Measurements from ENCODE around the gene WDPCP.

The WDPCP gene

DNA sequence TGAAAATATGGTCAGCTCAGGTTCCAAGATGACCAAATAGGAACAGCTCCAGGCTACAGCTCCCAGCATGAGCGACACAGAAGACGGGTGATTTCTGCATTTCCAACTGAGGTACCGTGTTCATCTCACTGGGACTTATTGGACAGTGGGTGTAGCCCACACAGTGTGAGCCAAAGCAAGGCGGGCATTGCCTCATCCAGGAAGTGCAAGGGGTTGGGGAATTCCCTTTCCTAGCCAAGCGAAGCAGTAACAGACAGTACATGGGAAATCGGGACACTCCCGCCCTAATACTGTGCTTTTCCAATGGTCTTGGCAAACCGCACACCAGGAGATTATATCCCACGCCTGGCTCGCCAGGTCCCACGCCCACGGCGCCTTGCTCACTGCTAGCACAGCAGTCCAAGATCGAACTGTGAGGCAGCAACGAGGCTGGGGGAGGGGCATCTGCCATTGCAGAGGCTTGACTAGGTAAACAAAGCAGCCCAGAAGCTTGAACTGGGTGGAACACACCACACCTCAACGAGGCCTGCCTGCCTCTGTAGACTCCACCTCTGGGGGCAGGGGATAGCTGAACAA is 57.5 kb downstream of the WDPCP start:
- 84% methylated on average over 16 of the region's 16 CpGs for WGBS
- H2AK5ac ChIP-seq (ENCODE audit: low read length, severe bottlenecking), result no peak overlapping the region
- no peak overlapping the region for H3K9ac ChIP-seq (ENCODE audit: low read length)

DNA sequence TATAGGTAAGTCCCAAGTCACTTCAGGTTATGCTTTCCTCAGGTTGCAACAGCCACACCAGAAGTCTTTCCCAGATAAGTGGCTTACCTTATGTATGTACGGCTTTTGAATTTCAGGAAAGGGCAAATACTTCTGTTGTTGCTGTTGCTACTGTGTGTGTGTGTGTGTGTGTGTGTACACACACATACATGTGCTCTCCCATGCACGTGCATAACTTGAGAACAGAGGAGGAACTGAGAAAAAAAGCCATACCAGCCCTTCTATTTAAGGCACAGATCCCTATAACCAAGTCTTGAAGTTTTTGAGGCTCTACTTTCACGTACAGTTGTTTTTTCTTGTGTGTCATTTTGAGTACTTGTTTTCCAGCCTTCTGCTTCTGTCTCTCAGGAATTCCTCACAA is 62.4 kb downstream of the WDPCP start:
- Histone ChIP-seq H2BK120ac (ENCODE audit: low read depth, low read length) (no peak overlapping the region), H3K4ac (ENCODE audit: low read depth in 1 of 2, low read length in 2 of 2) (no peak overlapping the region), H3K18ac (ENCODE audit: low read depth in 1 of 2, low read length in 2 of 2) (no peak overlapping the region), H2AFZ (ENCODE audit: low read depth, low read length) (no peak overlapping the region), H4K8ac (ENCODE audit: low read length) (no peak overlapping the region), H3K79me1 (replicated peaks; ENCODE audit: low read length, poor library complexity, severe bottlenecking) (peaks cover 11% of the 10 kb centered on the region), H3K36me3 (ENCODE audit: control insufficient read depth in 1 of 2, insufficient read depth in 2 of 2, low read depth in 1 of 2, low read length in 2 of 2) (no peaks in the 10 kb centered on the region), H3K9ac (ENCODE audit: low read length) (no peak overlapping the region), H3K9me3 (ENCODE audit: control insufficient read depth, low read length) (peaks cover 18% of the 10 kb centered on the region), H3K14ac (ENCODE audit: low read length in 2 of 2) (no peak overlapping the region), H3K4me2 (ENCODE audit: low read length, poor library complexity, severe bottlenecking) (no peak overlapping the region), H3K27ac (ENCODE audit: low read length, poor library complexity, severe bottlenecking) (no peak overlapping the region), H2AK5ac (ENCODE audit: low read length, severe bottlenecking) (no peak overlapping the region), H2BK5ac (ENCODE audit: low read depth, low read length, poor library complexity, severe bottlenecking) (no peak overlapping the region), H4K91ac (ENCODE audit: low read length) (no peak overlapping the region), H2BK15ac (ENCODE audit: low read depth, poor library complexity, severe bottlenecking) (no peak overlapping the region), H3K23ac (ENCODE audit: low read length in 2 of 2) (no peak overlapping the region), H3K4me3 (ENCODE audit: insufficient read depth in 1 of 2, low read depth in 1 of 2, low read length in 2 of 2) (no peak overlapping the region), H2BK12ac (ENCODE audit: low read length in 2 of 2) (no peak overlapping the region), H3K4me1 (ENCODE audit: control insufficient read depth, insufficient read depth, low read depth, low read length) (no peaks in the 10 kb centered on the region), H3K27me3 (ENCODE audit: control insufficient read depth in 1 of 2, insufficient read depth in 1 of 2, low read length in 2 of 2) (no peaks in the 10 kb centered on the region)
- no peak for DNase-seq
- WGBS, result 100% methylated on average over 1 of the region's 3 CpGs

More for the DNA sequence above, 57.5 kb downstream of the WDPCP start:
- Histone ChIP-seq H3K27me3 (ENCODE audit: control insufficient read depth in 1 of 2, insufficient read depth in 1 of 2, low read length in 2 of 2) (no peaks in the 10 kb centered on the region), H2BK12ac (ENCODE audit: low read length in 2 of 2) (no peak overlapping the region), H2BK5ac (ENCODE audit: low read depth, low read length, poor library complexity, severe bottlenecking) (no peak overlapping the region), H3K27ac (ENCODE audit: low read length, poor library complexity, severe bottlenecking) (no peak overlapping the region), H3K4me1 (ENCODE audit: control insufficient read depth, insufficient read depth, low read depth, low read length) (no peaks in the 10 kb centered on the region), H3K9me3 (ENCODE audit: control insufficient read depth, low read length) (peaks cover 5% of the 10 kb centered on the region), H3K23ac (ENCODE audit: low read length in 2 of 2) (no peak overlapping the region), H4K91ac (ENCODE audit: low read length) (no peak overlapping the region), H4K8ac (ENCODE audit: low read length) (no peak overlapping the region), H2BK15ac (ENCODE audit: low read depth, poor library complexity, severe bottlenecking) (no peak overlapping the region), H2AFZ (ENCODE audit: low read depth, low read length) (no peak overlapping the region), H3K4me3 (ENCODE audit: insufficient read depth in 1 of 2, low read depth in 1 of 2, low read length in 2 of 2) (no peak overlapping the region), H3K4me2 (ENCODE audit: low read length, poor library complexity, severe bottlenecking) (no peak overlapping the region), H3K18ac (ENCODE audit: low read depth in 1 of 2, low read length in 2 of 2) (no peak overlapping the region), H3K79me1 (replicated peaks; ENCODE audit: low read length, poor library complexity, severe bottlenecking) (peaks cover 10% of the 10 kb centered on the region), H3K4ac (ENCODE audit: low read depth in 1 of 2, low read length in 2 of 2) (no peak overlapping the region), H3K36me3 (ENCODE audit: control insufficient read depth in 1 of 2, insufficient read depth in 2 of 2, low read depth in 1 of 2, low read length in 2 of 2) (no peaks in the 10 kb centered on the region), H3K14ac (ENCODE audit: low read length in 2 of 2) (no peak overlapping the region), H2BK120ac (ENCODE audit: low read depth, low read length) (no peak overlapping the region)
- no peak for DNase-seq

DNA sequence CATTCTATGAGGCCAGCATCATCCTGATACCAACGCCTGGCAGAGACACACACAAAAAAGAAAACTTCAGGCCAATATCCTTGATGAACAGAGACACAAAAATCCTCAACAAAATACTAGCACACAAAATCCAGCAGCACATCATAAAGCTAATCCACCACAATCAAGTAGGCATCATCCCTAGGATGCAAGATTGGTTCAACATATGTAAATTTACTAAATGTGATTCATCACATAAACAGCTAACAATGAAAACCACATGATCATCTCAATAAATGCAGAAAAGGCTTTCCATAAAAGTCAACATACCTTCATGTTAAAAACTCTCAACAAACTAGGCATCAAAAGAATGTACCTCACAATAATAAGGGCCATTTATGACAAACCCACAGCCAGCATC is 65.3 kb downstream of the WDPCP start:
- H2AFZ ChIP-seq (ENCODE audit: low read depth, low read length), result no peak overlapping the region
- no peak overlapping the region for H2BK5ac ChIP-seq (ENCODE audit: low read depth, low read length, poor library complexity, severe bottlenecking)
- H3K18ac ChIP-seq (ENCODE audit: low read depth in 1 of 2, low read length in 2 of 2), result no peak overlapping the region
- H2BK12ac ChIP-seq (ENCODE audit: low read length in 2 of 2), result no peak overlapping the region
- no peak for DNase-seq
- no peak overlapping the region for H4K91ac ChIP-seq (ENCODE audit: low read length)
- H2BK120ac ChIP-seq (ENCODE audit: low read depth, low read length), result no peak overlapping the region
- H3K4me2 ChIP-seq (ENCODE audit: low read length, poor library complexity, severe bottlenecking), result no peak overlapping the region
- H3K9me3 ChIP-seq (ENCODE audit: control insufficient read depth, low read length), result peaks cover 24% of the 10 kb centered on the region
- H3K79me1 ChIP-seq (replicated peaks; ENCODE audit: low read length, poor library complexity, severe bottlenecking), result peaks cover 22% of the 10 kb centered on the region
- no peak overlapping the region for H3K23ac ChIP-seq (ENCODE audit: low read length in 2 of 2)
- 89% methylated on average over 1 of the region's 1 CpG for WGBS
- H3K14ac ChIP-seq (ENCODE audit: low read length in 2 of 2), result no peak overlapping the region
- no peak overlapping the region for H3K27ac ChIP-seq (ENCODE audit: low read length, poor library complexity, severe bottlenecking)
- H3K4me1 ChIP-seq (ENCODE audit: control insufficient read depth, insufficient read depth, low read depth, low read length), result no peaks in the 10 kb centered on the region
- H2BK15ac ChIP-seq (ENCODE audit: low read depth, poor library complexity, severe bottlenecking), result no peak overlapping the region
- H2AK5ac ChIP-seq (ENCODE audit: low read length, severe bottlenecking), result no peak overlapping the region
- no peak overlapping the region for H3K4me3 ChIP-seq (ENCODE audit: insufficient read depth in 1 of 2, low read depth in 1 of 2, low read length in 2 of 2)
- H4K8ac ChIP-seq (ENCODE audit: low read length), result no peak overlapping the region
- no peaks in the 10 kb centered on the region for H3K27me3 ChIP-seq (ENCODE audit: control insufficient read depth in 1 of 2, insufficient read depth in 1 of 2, low read length in 2 of 2)
- no peak overlapping the region for H3K9ac ChIP-seq (ENCODE audit: low read length)
- H3K36me3 ChIP-seq (ENCODE audit: control insufficient read depth in 1 of 2, insufficient read depth in 2 of 2, low read depth in 1 of 2, low read length in 2 of 2), result peaks cover 0 to 4% of the 10 kb centered on the region in 2 experiments
- H3K4ac ChIP-seq (ENCODE audit: low read depth in 1 of 2, low read length in 2 of 2), result no peak overlapping the region

DNA sequence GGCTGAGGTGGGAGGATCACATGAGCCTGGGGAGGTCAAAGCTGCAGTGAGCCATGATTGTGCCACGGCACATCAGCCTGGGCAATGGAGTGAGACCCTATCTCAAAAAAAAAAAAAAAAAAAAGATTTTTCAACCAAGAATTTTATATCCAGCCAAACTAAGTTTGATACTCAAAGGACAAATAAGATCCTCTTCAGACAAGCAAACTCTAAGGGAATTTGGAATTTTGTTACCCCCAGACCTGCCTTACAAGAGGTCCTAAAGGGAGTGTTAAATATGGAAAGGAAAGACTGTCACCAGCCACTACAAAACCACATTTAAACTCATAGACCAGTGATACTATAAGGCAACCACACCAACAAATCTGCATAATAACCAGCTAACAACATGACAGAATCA is 67.5 kb downstream of the WDPCP start:
- Histone ChIP-seq H2AFZ (ENCODE audit: low read depth, low read length) (no peak overlapping the region), H3K4me2 (ENCODE audit: low read length, poor library complexity, severe bottlenecking) (no peak overlapping the region), H3K23ac (ENCODE audit: low read length in 2 of 2) (no peak overlapping the region), H3K27ac (ENCODE audit: low read length, poor library complexity, severe bottlenecking) (no peak overlapping the region), H3K4ac (ENCODE audit: low read depth in 1 of 2, low read length in 2 of 2) (no peak overlapping the region), H3K36me3 (ENCODE audit: control insufficient read depth in 1 of 2, insufficient read depth in 2 of 2, low read depth in 1 of 2, low read length in 2 of 2) (peaks cover 0 to 4% of the 10 kb centered on the region in 2 experiments), H3K18ac (ENCODE audit: low read depth in 1 of 2, low read length in 2 of 2) (no peak overlapping the region), H3K9ac (ENCODE audit: low read length) (no peak overlapping the region), H4K91ac (ENCODE audit: low read length) (no peak overlapping the region), H3K4me1 (ENCODE audit: control insufficient read depth, insufficient read depth, low read depth, low read length) (no peaks in the 10 kb centered on the region), H2BK5ac (ENCODE audit: low read depth, low read length, poor library complexity, severe bottlenecking) (no peak overlapping the region), H3K79me1 (replicated peaks; ENCODE audit: low read length, poor library complexity, severe bottlenecking) (peaks cover 22% of the 10 kb centered on the region), H2BK120ac (ENCODE audit: low read depth, low read length) (no peak overlapping the region), H3K9me3 (ENCODE audit: control insufficient read depth, low read length) (peaks cover 24% of the 10 kb centered on the region), H2BK12ac (ENCODE audit: low read length in 2 of 2) (no peak overlapping the region), H3K27me3 (ENCODE audit: control insufficient read depth in 1 of 2, insufficient read depth in 1 of 2, low read length in 2 of 2) (no peaks in the 10 kb centered on the region), H2AK5ac (ENCODE audit: low read length, severe bottlenecking) (no peak overlapping the region), H2BK15ac (ENCODE audit: low read depth, poor library complexity, severe bottlenecking) (no peak overlapping the region), H3K4me3 (ENCODE audit: insufficient read depth in 1 of 2, low read depth in 1 of 2, low read length in 2 of 2) (no peak overlapping the region), H4K8ac (ENCODE audit: low read length) (no peak overlapping the region), H3K14ac (ENCODE audit: low read length in 2 of 2) (no peak overlapping the region)
- DNase-seq, result no peak
- 71% methylated on average over 1 of the region's 1 CpG for WGBS

Data from mesenchymal stem cell (in vitro differentiated cells and primary cell).